ENCODE data around the gene AFF3.

AFF3 gene

GRCh38 chr2:100008956-100009355 lies 133.4 kb downstream of the AFF3 start:
- no peak for DNase-seq (ENCODE audit: low spot score)

GRCh38 chr2:100006516-100006915 lies 135.9 kb downstream of the AFF3 start:
- no peak for DNase-seq (ENCODE audit: low spot score)

- DNase-seq (ENCODE audit: low spot score): no peak
Observed at GRCh38 chr2:100004959-100005387, 137.4 kb downstream of the AFF3 start.

- no peak for DNase-seq (ENCODE audit: low spot score)
Observed at GRCh38 chr2:100004348-100004884, 138.0 kb downstream of the AFF3 start.

GRCh38 chr2:100002059-100002458 lies 140.3 kb downstream of the AFF3 start:
- DNase-seq (ENCODE audit: low spot score): no peak

GRCh38 chr2:100000915-100001707 lies 141.3 kb downstream of the AFF3 start:
- no peak for DNase-seq (ENCODE audit: low spot score)

- no peak for DNase-seq (ENCODE audit: low spot score)
Observed at GRCh38 chr2:99998651-99999320, 143.6 kb downstream of the AFF3 start.

- no peak for DNase-seq (ENCODE audit: low spot score)
Observed at GRCh38 chr2:99989905-99990304, 152.5 kb downstream of the AFF3 start.

- DNase-seq (ENCODE audit: low spot score): no peak
Observed at GRCh38 chr2:99988599-99988998, 153.8 kb downstream of the AFF3 start.

- no peak for DNase-seq (ENCODE audit: low spot score)
Observed at GRCh38 chr2:99987160-99987559, 155.2 kb downstream of the AFF3 start.

GRCh38 chr2:99984799-99985515 lies 157.4 kb downstream of the AFF3 start:
- no peak for DNase-seq (ENCODE audit: low spot score)

- no peak for DNase-seq (ENCODE audit: low spot score)
Observed at GRCh38 chr2:99982744-99983143, 159.6 kb downstream of the AFF3 start.

- DNase-seq (ENCODE audit: low spot score): no peak
Observed at GRCh38 chr2:99981840-99982239, 160.6 kb downstream of the AFF3 start.

- DNase-seq (ENCODE audit: low spot score): no peak
Observed at GRCh38 chr2:99980176-99980575, 162.2 kb downstream of the AFF3 start.

GRCh38 chr2:99977966-99978365 lies 164.4 kb downstream of the AFF3 start:
- DNase-seq (ENCODE audit: low spot score): no peak

GRCh38 chr2:99975386-99975785 lies 167.0 kb downstream of the AFF3 start:
- no peak for DNase-seq (ENCODE audit: low spot score)

GRCh38 chr2:99974682-99975375 lies 167.6 kb downstream of the AFF3 start:
- no peak for DNase-seq (ENCODE audit: low spot score)

GRCh38 chr2:99974275-99974674 lies 168.1 kb downstream of the AFF3 start:
- no peak for DNase-seq (ENCODE audit: low spot score)

GRCh38 chr2:99971326-99971900 lies 171.0 kb downstream of the AFF3 start:
- DNase-seq (ENCODE audit: low spot score): no peak

GRCh38 chr2:99970292-99970868 lies 172.0 kb downstream of the AFF3 start:
- DNase-seq (ENCODE audit: low spot score): no peak

GRCh38 chr2:99961196-99961913 lies 181.0 kb downstream of the AFF3 start:
- DNase-seq (ENCODE audit: low spot score): no peak
